CD4-positive, alpha-beta T cell treated with Interferon alpha-2 for 1 hour (primary cell): ENCODE results near the gene SLC13A5.
"Not testable (repeated sequence)": the region's sequence is repeated elsewhere in the genome, so short reads cannot be mapped to it uniquely, and the experiment has no call there.

ENCODE experiments used
- DNase-seq, 2 donors: peaks; one replicate each; pipeline ENCODE4 v3.0.0-alpha.2; 2020 to 2022

SLC13A5 gene

DNA sequence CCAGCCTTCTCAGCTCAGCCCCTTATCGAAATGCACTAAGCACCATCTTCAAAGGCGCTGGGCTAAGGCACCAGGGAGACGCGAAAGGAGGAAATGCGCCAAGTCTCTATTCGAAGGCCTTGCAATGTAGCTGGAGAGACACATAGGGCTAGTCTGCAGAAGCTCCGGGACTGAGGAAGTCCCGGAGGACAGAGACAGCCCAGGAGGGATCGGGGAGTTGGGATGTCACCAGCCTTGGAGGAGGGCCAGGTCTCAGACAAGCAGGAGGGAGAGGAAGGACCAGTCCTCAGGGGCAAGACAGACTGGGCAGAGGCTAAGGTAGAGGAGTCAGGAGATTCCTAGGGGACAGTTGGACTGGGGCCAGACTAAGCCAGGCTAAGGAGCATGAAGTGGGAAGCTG lies 53.1 kb downstream of the SLC13A5 start:
- DNase-seq, result no peak

DNA sequence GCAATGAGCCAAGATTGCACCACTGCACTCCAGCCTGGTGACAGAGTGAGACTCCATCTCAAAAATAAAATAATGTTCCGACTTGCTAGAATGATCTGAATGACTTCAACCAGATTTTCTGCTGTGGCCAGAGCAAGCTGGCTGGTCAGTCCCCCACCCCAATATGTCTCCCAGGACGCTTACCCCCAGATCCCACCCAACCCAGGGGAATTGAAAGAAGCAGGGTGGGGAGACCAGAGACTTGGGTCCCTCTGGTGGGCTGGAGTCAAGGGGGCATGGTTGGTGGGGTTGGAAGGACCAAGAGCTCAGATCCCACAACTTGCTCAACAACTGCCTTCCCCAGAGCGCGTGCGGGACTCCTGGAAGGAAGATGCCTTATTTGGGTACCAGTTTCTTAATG lies 54.8 kb downstream of the SLC13A5 start:
- not testable (repeated sequence) for DNase-seq

DNA sequence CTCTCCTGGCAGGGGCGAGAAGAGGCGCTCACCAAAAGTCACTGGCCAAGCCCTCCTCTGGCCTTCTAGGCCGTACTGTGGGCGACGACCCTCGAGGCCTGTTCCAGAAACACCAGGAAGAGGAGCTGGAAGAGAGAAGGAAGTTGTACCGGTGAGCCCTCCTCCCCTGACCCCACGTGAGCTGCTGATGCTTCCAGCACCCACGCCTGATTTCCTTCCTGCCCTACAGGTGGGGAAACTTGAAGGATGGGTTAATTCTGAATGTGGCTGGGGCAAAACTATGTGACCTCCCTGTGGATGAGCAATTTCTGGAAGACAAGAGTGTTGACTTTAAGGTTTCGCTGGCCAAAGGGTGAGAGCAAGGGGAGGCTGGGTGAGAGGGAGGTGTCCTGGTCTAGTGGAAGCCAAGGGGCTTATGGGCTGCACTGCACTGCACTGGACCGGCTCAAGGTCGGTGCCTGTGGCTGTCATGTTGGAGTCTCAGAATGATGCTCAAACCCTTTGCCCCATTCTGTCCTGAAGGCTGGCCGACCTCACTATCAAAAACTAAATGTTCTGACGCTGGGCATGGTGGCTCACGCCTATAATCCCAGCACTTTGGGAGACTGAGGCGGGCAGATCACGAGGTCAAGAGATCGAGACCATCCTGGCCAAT lies 55.4 kb downstream of the SLC13A5 start:
- no peak for DNase-seq

DNA sequence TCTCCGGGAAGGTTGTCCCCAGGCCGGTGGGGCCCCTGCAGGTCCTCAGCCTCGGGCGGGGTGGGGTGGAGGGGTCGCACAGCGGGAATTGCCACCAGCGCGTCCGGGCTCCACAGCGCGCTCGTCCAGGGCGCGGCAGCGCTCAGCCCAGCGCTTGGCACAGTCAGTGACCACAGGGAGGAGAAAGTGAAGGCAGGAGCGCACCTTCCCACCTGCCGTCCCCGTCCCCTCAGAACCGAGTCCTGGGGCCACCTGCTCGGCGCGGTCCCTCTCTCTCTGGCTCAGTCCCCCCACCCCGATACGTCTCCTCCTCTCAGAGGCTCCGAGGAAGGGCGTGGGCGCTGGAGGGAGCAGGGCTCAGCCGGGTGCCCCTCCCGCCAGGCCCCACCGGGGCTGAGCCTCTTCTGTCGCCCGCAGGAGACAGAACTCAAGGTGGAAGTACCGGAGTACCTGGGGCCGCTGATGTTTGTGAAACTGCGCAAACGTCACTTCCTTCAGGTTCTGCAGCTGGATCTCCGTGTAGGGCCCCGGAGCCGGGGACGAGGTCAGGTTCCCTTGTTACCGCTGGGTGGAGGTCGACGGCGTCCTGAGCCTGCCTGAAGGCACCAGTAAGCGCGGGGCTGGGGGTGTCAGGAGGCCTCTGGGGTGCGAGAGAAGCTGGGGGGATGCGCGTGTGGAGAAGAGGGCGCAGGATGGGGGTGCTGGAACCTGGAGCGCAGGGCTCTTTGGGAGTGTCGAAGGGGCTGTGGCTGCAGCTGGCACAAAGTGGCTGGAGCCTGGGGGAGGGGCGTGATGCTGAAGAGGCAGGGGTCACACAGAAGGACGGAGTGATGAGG lies 56.2 kb downstream of the SLC13A5 start:
- DNase-seq, result peak; percentile 67 to 75

DNA sequence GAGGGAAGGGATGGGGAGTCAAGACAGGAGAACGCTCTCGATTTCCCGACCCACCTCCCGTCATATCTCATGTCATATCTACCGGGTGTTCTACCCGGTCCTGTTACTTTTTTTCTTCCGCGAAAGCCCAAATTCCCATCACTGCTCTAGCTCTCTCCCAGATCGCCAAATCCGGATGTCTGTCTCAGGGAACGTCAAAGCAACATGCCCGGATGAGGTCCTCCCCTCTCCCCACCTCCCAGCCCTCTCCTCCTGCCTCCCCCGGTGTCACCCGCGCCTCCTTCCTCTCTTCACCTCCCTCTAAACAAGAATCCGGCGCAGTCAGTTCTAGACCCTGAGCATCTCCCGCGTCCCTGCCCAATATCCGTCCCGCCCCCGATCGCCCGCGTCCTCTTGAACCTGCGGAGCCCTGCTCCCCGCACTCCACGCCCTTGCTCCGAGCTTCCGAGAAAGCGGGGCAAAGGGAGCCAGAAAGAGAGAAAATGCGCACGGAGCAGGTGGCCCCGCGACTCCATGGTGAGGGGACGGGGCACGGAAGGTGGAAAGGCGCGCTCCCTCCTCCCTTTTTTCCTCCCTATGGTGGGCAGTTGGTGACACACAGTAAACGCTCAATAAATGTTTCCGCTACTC lies 57.3 kb downstream of the SLC13A5 start:
- DNase-seq, result not testable (repeated sequence)

DNA sequence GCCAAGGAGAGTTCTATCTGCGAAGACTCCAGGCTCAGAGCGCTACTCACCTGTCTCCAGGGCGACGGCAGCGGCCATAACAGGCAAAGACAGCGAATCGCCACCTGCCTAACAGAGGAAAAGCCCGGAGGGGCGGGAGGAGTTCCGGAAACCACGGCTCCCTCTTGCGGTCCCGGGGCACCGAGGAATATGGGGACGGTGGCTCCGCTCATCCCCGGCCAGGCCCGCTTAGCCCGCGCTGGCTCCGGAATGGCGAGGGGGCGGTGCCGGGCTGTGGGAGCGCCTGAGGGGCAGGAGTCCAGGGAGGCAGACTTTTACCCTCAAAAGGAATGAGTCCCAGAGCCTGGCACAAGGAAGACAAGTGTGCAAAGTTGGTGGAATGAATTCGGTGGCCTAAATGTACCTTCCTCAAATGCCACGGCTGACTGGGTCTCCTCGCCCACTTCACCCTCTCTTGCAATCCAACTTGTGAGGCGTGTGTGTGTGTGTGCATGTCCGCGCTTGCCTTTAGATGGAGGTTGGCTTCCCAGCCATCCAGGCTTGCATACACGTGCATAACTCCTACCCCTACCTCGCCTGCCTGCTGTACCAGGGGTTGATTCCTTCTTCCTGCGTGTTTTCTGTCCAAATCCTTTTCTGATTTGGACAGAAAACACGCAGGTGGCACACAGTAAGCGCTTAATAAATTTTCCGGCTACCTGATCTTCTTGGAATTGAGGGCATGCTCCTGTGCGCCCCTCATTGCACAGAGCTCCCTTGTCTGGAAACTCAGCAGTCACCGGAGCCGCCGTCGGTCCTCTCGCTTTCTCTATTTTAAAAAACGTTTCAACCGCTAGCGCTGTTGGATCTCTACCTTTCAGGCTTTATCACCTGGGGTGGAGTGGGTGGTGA lies 58.1 kb downstream of the SLC13A5 start:
- no peak for DNase-seq

DNA sequence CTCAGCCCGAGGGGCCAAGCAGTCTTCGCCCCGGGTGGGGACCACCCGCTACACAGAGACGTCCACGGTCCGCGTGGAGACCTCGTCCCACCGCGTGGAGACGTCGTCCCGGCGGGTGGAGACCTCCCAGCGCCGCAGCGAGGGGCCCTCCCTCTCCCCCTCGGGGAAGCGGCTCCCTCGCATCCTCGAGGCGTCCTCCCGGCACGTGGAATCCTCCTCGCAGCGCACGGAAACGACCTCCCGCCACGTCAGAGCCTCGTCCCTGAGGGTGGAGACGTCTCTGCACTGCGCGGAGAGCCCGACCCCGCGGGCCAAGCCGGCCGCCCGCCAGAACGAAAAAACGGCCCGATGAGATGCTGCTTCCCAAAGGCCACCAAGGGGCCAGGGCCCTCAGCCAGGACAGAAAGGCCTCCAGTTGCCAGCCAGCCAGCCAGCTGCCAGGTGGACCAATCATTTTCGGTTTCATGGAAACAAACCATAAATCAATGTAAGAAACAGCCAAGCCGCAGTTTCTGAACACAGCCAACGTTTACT lies 61.2 kb downstream of the SLC13A5 start:
- peak in 1 of 2 donors; percentile 48 for DNase-seq

DNA sequence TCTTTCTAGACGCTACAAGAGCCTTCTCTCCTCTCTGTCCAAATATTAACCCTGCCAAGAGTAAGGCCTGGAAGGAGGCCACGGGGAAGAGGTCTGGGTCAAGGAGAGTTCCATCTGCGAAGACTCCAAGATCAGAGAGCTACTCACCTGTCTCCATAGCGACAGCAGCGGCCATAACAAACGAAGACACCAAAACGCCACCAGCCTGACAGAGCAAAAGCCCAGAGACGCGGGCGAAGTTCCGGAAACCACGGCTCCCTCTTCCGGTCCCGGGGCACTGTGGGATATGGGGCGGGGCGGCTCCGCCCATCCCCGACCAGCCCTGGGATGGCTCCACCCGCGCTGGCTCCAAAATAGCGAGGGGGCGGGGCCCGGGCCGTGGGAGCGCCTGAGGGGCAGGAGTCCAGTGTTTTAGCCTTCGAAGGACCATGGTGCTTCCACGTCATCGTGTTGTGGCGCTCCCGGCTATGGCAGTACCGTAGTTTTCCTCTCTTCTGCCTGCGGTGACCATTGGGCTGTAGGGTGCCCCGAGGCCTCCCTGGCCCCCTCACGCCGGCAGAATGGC lies 61.7 kb downstream of the SLC13A5 start, which contains the start of the genes C17orf100 and MED31:
C17orf100 (plus strand) TSS at position 409 of the 565 bp plus-strand sequence; CDS start at position 561, 152 bp downstream.
MED31 (minus strand) TSS at position 252 of the 565 bp plus-strand sequence; CDS start at position 175, 77 bp downstream.
- peak; percentile 96 to 97 for DNase-seq

DNA sequence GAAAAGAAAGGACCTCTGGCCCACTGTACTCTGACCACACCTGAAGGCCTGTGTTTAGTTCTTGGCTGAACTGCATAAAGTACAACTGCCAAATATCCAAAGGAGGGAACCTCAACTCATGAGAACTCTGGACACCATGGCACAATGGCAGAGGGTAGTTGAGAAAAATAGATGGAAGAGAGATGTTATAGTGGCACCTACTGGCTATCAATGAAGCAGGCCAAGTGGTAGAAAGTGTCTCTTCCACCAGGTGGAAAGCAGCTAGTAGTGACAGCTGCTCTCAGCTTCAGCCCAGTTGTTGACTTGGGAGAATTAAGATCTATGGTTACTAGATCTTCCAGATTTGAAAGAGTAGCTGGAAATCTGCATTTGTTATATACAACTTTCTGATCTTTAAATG lies 65.0 kb downstream of the SLC13A5 start:
- peak in 1 of 2 donors; percentile 36 for DNase-seq

DNA sequence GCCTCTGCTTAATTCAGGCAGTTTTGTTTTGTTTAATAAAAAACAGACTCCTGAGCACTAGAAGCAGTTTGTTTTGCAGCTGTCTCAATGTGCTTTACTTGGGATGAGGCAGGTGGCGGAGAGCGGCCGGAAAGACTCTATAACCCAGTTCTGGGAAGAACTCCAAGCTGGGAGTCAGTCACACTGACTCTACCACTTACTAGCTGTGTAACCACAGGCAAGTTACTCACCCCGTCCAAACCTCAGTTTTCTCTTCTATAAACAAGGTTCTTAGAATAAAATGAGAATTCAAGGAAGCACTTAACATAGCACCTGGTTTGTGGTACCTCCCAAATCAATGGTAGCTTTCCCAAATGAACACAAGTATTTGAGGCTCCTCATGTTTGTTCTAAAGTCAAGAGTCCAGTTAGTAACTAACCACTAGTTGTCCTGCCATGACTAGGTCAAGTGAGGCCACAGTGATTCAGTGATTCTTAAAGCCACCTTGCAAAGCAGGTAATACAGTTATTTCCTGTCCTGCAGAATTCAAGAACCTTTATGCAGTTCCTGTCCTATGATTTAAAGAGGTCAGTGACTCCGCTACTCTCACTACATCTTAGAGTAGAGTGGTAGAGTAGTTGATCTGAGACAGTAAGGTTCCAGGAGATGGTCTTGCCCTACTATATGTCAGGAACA lies 69.6 kb downstream of the SLC13A5 start:
- DNase-seq, result no peak

DNA sequence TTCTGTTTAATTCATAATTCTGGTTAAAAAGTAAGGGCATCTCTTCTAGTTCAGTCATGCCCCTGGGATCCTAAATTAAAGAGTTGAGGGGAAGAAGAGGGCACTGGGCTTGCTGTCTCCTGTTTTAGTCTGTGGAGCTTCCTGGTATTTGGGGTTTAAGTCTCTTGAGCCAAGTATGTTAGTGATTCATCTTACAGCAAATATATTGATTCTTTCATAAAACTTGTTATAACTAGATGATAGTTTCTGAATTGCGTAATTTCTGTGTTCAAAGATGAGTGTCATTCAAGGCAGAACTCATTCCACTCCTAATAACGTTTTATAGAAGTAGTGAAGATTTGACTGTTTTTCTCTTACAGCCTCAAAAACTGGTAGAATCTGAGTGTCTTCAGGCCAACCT lies 70.6 kb downstream of the SLC13A5 start:
- no peak for DNase-seq

DNA sequence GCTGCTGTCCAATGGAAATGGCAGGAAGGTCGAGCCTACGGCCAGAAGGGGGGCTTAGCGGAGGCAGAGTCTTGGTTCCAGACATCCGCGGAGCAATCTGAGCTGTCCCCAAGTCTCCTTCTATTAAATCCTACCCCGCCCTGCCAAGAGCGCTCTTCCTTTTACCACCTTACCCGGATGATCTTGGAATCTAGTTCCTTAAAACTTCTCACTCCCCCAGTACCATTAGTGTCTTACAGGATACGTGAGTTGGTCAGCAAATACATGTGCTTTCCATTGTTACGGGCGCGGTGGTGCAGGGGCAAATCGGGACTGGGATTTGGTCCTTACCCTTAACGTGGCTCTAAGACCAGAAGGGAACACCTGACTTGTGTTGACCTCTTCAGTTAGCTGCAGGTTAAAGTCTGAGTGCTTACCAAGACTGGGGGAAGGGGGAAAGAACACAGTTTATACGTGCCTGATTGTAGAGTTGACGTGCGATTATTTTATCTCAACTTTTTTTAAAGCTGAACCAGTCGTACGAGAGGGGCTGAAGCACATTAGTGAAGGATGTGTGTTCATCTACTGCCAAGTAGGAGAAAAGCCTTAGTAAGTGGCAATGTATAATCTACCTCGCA lies 71.8 kb downstream of the SLC13A5 start:
- DNase-seq, result no peak

DNA sequence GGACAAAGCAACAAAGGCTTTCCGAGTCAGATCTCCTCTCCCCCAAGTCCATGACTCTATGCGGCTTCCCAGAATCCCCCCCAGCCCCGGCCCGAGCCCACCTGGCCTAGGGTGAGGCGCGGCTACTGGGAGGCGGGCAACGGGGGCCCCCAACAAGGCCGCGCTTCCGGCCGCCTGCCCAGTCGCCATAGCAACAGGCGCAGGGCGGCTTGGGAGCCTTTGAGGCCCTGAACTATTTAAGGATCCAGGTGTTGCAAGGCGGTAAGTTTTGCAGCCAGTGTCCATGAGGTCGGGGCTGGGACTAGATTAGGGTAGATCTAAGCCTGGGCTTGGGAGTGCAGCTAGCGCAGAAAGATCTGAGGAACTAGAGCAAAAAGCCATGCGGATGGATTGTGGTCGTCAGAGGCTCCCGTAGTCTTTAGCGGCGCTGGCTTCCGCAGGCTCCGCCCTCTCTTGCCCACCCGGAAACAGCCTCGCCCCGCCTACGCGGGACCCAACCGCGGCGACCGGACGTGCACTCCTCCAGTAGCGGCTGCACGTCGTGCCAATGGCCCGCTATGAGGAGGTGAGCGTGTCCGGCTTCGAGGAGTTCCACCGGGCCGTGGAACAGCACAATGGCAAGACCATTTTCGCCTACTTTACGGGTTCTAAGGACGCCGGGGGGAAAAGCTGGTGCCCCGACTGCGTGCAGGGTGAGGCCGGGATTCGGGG lies 72.5 kb downstream of the SLC13A5 start, which contains the start of the genes KIAA0753 and TXNDC17:
KIAA0753 (minus strand) TSS at position 176 of the 711 bp plus-strand sequence. CDS start 5,608 bp downstream, outside the sequence.
TXNDC17 (plus strand) TSS at position 525 of the 711 bp plus-strand sequence; CDS start at position 548, 23 bp downstream.
- peak; percentile 88 to 91 for DNase-seq

DNA sequence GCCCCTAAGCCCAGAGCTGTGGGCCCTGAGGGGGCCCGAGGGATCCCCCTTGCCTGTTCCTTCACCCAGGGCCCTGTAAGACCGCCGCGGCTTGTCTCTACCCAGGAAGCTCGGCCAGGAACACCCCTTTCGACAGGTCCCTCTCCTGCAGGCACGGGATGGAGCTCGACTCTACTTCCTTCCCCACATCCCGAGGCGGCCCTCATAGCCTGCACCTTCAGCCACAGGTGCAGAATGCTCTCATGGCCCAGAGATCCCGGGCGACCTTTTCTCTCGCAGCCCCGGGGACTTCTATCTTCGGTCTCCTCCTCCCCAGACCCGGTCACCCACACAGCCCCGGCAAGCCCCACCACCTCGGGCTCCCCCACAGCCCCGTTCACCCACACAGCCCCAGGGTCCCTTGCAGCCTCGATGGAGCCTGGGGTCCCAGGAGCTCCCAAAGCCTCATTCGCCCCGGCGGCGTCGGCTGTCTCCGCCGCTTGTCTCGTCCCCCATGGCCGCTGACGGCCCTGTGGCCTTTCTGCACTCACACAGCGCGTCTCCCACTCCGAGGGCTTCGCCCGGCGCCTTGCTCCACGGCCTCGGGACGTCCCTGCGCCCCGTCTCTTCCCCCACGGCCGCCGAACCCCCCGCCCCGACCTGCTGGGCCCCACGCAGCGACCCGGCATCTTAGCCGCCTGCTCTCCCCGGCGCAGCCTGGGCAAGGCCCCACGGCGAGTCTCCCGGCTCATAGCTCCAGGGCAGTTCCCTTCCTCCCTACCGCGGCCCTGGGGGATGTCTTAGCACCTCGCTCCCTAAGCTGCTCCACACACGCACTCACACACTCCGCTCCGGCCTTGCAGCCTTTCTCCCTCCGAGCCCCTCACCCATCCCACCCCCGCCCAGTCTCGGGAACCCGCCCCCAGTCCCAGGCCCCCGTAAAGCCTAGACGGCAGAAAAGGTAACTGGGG lies 73.3 kb downstream of the SLC13A5 start:
- no peak for DNase-seq

DNA sequence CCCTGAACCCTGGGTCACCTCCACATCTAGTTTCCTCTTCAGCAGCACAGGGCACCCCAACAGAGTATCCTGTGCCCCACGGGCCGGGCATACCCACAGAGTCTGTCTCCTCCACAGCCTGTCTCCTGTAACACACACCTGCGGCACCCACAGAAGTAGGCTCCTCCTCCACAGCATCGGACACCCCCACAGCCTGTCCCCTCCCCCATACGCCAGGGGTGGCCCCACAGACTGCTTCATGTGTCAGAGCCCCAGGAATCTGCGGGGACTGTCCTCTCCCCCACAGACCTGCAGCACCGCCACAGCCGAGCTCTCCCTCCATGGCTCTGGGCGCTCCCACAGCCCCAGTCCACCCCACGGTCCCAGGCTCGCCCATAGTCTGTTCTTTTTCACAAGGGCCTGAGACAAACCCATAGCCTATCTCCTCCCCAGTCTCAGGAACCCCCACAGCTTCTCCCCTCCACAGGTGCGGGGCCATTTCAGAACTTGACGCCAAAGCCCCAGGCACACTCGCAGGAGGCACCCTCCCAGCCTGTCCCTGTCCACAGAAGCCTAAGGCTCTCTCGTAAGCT lies 74.1 kb downstream of the SLC13A5 start:
- no peak for DNase-seq

DNA sequence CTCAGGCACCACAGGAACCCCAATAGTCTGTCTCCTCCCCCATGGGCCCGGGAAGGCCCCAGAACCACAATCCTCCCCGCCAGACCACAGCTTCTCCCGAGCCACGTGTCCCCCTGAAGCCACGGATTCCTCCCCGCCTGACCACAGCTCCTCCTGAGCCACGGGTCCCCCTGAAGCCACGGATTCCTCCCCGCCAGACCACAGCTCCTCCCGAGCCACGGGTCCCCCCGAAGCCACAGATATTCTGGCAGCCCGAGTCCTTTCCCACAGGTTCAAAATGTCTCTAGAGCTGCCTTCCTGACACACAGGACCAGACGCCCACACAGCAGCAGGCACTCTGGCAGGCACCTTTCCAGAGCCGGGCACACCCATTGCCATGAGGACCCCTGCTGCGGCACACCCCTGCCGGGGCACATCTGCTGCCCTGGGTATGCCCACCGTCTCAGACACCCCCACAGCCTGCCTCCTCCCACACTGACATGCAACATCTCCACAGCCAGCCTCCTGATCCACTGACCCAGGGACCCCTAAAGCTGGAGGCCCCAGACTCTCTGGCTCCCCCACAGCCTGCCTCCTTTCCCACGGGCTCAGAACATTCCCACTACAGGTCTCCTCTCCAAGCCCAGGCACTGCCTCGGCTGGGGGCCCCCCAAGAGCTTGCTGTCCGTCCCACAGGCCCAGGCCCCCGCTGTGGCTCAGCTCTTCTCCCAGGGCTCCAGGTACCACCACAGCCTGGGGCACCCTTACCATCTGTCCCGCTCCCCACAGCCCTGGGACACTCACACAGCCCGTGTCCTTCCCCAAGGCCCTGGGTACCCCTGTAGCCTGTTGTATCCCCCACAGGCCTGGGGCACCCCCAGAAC lies 74.9 kb downstream of the SLC13A5 start:
- DNase-seq, result no peak

DNA sequence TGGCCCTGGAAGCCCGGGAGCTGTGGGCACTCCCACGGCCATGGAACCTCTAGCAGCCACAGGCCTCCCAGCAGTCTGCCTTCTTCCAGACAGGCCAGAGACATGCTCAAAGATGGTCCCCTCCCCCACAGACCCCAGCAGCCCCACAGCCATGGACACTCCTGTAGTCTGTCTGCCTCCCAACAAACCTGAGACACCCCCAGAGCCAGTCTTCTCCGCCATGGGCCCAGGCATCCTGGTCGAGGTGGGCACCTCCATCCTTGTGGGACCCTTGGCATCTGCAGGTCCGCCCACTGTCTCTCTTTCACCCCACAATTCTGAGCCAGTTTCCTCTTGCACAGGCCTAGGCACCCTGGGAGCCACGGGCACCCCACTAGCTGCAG lies 75.7 kb downstream of the SLC13A5 start:
- no peak for DNase-seq
